GM13976 (cell line): ENCODE data around the gene FILIP1.

ENCODE experiments used
- DNase-seq: peaks from one replicate; pipeline ENCODE4 v3.0.0; 2012; ENCODE audit warnings: low spot score
- in situ Hi-C: fragments of 300-500 bp; cut with MboI; formaldehyde crosslinking; loops from one replicate; pipeline ENCODE4 v1.12.0; 2022; ENCODE audit warnings: low sequenced_read_pairs, mixed read lengths, inconsistent platforms; ENCODE audit not compliant: unreplicated experiment
- TF ChIP-seq, protein P1 (sequence below): IDR thresholded peaks from 2 replicates; pipeline ENCODE4 v1.5.1; 2012; ENCODE audit warnings: borderline replicate concordance, mild to moderate bottlenecking; ENCODE audit not compliant: insufficient read depth; ENCODE audit errors: extremely low read depth, missing control alignments, control extremely low read depth

The FILIP1 gene

DNA sequence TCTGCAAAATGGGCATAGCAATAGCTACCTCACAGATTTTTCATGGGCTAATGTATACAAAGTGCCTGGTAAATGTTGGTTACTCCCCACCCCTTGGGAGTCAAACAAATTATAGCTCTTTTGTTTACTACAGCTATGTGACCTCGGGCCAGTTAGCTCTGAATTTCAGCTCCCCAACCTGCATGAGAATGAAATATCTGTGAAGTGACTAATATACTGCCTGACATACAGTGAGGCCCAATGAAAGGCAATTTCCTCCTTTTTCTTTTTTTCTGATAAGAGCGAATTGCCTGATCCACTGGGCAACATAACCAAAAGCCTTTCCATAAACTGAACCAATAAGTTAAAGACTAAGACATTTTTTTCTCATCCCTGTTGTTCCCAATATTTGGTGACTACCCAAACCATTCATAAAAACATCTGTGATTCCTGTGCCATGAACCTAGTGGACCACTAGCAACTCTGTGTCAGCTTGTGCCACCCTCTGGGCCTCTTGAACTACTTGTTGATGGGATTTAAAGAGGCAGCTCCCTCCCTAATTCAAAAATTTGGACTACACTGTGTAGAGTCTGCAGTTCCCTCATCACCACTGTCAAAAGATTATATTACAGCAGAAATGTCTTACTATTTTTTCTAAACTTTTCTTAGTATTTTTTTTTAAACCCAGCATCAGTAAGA is 117.1 kb downstream of the FILIP1 start:
- TF ChIP-seq, protein P1, sequence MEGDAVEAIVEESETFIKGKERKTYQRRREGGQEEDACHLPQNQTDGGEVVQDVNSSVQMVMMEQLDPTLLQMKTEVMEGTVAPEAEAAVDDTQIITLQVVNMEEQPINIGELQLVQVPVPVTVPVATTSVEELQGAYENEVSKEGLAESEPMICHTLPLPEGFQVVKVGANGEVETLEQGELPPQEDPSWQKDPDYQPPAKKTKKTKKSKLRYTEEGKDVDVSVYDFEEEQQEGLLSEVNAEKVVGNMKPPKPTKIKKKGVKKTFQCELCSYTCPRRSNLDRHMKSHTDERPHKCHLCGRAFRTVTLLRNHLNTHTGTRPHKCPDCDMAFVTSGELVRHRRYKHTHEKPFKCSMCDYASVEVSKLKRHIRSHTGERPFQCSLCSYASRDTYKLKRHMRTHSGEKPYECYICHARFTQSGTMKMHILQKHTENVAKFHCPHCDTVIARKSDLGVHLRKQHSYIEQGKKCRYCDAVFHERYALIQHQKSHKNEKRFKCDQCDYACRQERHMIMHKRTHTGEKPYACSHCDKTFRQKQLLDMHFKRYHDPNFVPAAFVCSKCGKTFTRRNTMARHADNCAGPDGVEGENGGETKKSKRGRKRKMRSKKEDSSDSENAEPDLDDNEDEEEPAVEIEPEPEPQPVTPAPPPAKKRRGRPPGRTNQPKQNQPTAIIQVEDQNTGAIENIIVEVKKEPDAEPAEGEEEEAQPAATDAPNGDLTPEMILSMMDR, result no peak
- no peak for DNase-seq
- in situ Hi-C loops, result no loop called here

DNA sequence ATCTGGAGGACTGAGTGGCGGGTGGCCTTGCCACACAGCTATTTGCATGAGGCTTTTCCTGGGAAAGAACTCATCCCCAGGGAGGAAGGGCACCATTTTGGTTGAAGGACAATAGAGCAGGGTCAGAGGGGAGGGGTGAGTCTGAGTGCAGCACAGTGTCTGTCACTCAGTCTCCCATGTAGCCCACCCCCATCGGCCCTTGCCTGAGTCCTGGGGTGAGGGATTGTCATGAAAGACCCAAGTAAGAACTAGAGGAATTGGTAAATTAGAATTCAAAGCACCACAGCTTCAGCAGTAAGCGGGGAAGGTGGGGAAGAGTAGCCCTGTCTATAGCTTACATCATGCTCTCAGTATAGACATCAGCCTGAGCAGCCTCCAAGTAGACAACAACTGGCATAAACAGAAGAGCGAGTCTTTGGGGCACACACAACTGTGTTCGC is 118.6 kb downstream of the FILIP1 start:
- TF ChIP-seq, protein P1, result no peak
- in situ Hi-C loops, result no loop called here
- DNase-seq, result no peak

DNA sequence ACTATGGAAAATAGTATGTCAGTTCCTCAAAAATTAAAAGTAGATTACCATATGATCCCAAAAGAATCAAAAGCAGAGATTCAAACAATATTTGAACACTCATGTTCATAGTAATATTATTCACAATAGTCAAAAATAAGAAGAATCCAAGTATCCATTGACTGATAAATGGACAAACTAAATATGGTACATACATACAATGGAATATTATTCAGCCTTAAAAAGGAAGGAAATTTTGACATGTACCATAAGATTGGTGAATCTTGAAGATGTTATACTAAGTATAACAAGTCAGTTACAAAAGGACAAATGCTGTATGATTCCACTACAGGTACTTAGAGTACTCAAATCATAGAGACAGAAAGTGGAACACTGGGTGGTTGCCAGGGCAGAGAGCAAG is 120.7 kb downstream of the FILIP1 start:
- in situ Hi-C loops, result no loop called here
- TF ChIP-seq, protein P1, result no peak
- DNase-seq, result no peak

DNA sequence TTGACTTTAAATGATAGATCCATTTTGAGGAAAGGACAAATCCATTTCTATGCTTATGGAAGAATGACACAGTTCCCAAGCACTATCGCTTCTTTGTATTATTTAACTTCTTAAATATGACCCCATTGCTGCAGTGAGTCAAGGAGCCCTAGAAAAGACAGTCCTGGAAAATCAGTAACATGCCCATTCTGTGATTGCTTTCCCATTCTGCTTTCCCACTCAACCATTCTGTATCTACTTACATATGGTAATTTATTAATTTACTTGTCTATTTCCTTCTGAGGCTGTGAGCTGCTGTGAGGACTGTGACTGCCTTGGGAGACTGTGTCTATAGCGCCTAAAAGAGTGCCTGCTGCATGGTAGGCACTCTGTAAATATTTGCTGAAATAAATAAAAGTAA is 123.6 kb downstream of the FILIP1 start:
- TF ChIP-seq, protein P1, result no peak
- in situ Hi-C loops, result no loop called here
- DNase-seq, result no peak

DNA sequence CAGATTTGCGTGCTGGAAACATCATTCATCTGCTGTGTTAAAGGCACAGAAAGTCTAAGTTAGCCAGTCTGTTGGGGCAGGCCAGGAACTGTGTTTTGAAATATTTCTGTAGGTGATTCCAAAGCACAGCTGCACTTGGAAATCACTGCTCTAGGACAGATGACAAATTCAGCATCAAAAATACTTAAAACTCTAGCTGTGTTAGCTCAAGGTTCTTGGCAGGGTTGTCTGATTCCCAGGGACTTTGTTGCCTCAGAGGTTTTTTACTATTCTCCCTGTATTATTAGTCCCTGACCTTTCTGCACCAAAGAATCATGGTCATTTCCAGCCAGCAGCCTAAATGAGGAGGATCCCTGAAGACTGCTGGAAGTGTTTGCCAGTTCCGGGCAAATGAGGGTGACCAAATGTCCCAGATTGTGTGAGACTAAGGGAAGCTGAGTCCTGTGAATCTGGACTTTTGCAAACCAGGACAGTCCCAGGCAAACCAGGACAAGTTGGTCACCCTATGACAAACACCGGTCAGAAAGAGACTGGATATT is 124.7 kb downstream of the FILIP1 start:
- in situ Hi-C loops, result loop anchor here (10.0 kb wide), 1 partner anchor 166 kb away; no protein-coding TSS in a partner anchor
- DNase-seq, result no peak
- TF ChIP-seq, protein P1, result no peak

DNA sequence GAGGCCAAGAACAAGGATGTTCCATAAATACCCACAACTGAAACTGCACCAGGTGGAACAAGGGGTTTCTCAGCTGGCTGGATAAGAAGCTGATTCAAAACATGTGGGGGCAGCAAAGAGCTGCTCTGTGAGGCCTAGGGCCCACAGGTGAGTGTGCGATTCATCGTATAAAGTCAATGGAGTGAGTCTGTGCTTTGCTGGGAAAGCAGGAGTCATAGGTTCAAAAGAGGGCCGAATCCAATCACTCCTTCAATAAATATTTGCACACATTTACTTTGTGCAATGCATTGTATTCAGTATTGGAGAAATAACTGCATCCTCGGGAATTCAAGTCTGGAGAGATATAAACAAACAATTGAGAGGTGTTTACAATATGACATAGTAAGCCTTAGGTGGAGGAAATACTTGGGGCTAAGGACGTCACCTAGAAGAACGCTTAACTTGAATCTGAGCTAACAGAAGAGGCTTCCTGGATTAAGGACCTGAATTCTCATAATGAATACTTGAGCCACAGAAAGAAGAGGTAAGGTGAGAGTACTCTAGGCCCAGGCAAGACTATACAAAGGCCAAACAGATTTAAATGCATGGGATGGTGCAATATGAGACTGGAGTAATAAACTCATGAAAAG is 125.3 kb downstream of the FILIP1 start:
- no peak for DNase-seq
- TF ChIP-seq, protein P1, result peak; percentile 34
- in situ Hi-C loops, result loop anchor here (10.0 kb wide), 1 partner anchor 167 kb away; no protein-coding TSS in a partner anchor
